ENCODE data around the gene WWOX. TPM values are rescaled to one million over a fixed set of nuclear protein-coding genes. Genes with fewer than 3 reads are reported as not detected.

Gene WWOX
- total RNA-seq, 1 experiment from 2014 or later = 28.3 TPM

- no peaks in the 10 kb centered on the region for H3K9me2 ChIP-seq (replicated peaks; ENCODE audit: low read length)
- no peaks in the 10 kb centered on the region for H4K20me1 ChIP-seq (ENCODE audit: low read length)
- ChIA-PET POLR2A (ENCODE audit: unreplicated experiment) (no interaction called here), CTCF (no interaction called here)
- no peak for DNase-seq
- H3K4me2 ChIP-seq (ENCODE audit: low read length) = no peak overlapping the region
- no peaks in the 10 kb centered on the region for H3K9me3 ChIP-seq (ENCODE audit: low read length)
- no TSS peak for BruUV-seq (replicated peaks)
- H3K27ac ChIP-seq (ENCODE audit: low read length) = no peak overlapping the region
- no peaks in the 10 kb centered on the region for H3K27me3 ChIP-seq (ENCODE audit: low read length)
- H2AFZ ChIP-seq (ENCODE audit: low read length) = no peak overlapping the region
- no peaks in the 10 kb centered on the region for H3K4me1 ChIP-seq (ENCODE audit: insufficient read depth, low read length)
- H3F3A ChIP-seq (ENCODE audit: low read length, unreplicated experiment) = no peaks in the 10 kb centered on the region
- no peak overlapping the region for H3K4me3 ChIP-seq (ENCODE audit: low read length)
- no peak for ATAC-seq
- H3K36me3 ChIP-seq (ENCODE audit: low read depth, low read length) = no peaks in the 10 kb centered on the region
- H3K9ac ChIP-seq (ENCODE audit: low read length) = no peak overlapping the region
- TF ChIP-seq, protein P1, sequence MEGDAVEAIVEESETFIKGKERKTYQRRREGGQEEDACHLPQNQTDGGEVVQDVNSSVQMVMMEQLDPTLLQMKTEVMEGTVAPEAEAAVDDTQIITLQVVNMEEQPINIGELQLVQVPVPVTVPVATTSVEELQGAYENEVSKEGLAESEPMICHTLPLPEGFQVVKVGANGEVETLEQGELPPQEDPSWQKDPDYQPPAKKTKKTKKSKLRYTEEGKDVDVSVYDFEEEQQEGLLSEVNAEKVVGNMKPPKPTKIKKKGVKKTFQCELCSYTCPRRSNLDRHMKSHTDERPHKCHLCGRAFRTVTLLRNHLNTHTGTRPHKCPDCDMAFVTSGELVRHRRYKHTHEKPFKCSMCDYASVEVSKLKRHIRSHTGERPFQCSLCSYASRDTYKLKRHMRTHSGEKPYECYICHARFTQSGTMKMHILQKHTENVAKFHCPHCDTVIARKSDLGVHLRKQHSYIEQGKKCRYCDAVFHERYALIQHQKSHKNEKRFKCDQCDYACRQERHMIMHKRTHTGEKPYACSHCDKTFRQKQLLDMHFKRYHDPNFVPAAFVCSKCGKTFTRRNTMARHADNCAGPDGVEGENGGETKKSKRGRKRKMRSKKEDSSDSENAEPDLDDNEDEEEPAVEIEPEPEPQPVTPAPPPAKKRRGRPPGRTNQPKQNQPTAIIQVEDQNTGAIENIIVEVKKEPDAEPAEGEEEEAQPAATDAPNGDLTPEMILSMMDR (conservative IDR thresholded peaks at IDR 0.05; ENCODE audit: low read depth, low read length) = no peak
- TF ChIP-seq EZH2phosphoT487 (IDR thresholded peaks at IDR 0.05; ENCODE audit: borderline replicate concordance, low read length) (no peak), EZH2 (IDR thresholded peaks at IDR 0.05; ENCODE audit: low read length, unreplicated experiment) (no peak)
- intact Hi-C loops (cut with micrococcal nuclease) = no loop called here
- H3K79me2 ChIP-seq (ENCODE audit: low read length) = no peaks in the 10 kb centered on the region
These were observed 1148.9 kb downstream of the WWOX start for GRCh38 chr16:79248351-79248750.

DNA sequence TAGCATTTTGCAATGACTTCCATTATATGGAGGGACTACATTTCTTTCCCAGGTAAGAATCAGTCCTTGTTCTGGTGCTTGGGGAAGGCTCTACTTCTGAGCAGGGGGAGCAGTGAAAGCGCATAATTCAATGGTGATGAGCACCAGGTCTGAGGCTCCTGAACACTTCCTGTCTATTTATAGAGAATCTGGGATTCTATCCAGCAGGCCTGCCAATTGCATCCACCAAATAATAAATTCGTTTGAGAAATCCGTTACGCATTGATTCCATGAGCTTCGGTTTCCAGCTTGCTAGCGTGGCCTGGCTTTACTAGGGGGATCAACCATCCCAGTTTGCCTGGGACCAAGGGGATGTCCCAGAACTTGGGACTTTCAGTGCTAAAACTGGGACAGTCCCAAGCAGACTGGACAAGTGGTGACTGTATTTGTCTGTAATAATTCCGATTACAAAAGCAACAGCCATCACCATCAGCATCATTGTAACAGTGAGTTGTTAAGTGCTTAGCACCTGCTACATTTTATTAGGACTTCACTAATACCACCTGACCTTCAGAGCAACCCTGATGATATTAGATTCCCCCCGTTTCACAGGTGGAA lies 1151.1 kb downstream of the WWOX start:
- TF ChIP-seq, protein P1 (conservative IDR thresholded peaks at IDR 0.05; ENCODE audit: low read depth, low read length) = no peak
- TF ChIP-seq EZH2phosphoT487 (IDR thresholded peaks at IDR 0.05; ENCODE audit: borderline replicate concordance, low read length) (no peak), EZH2 (IDR thresholded peaks at IDR 0.05; ENCODE audit: low read length, unreplicated experiment) (no peak)
- Histone ChIP-seq H3K9me2 (replicated peaks; ENCODE audit: low read length) (no peaks in the 10 kb centered on the region), H3F3A (ENCODE audit: low read length, unreplicated experiment) (no peaks in the 10 kb centered on the region), H2AFZ (ENCODE audit: low read length) (no peak overlapping the region), H3K36me3 (ENCODE audit: low read depth, low read length) (no peaks in the 10 kb centered on the region), H3K27ac (ENCODE audit: low read length) (no peak overlapping the region), H3K4me2 (ENCODE audit: low read length) (no peak overlapping the region), H3K27me3 (ENCODE audit: low read length) (no peaks in the 10 kb centered on the region), H3K4me1 (ENCODE audit: insufficient read depth, low read length) (no peaks in the 10 kb centered on the region), H3K79me2 (ENCODE audit: low read length) (no peaks in the 10 kb centered on the region), H4K20me1 (ENCODE audit: low read length) (no peaks in the 10 kb centered on the region), H3K9me3 (ENCODE audit: low read length) (no peaks in the 10 kb centered on the region), H3K9ac (ENCODE audit: low read length) (no peak overlapping the region), H3K4me3 (ENCODE audit: low read length) (no peak overlapping the region)
- POLR2A ChIA-PET (ENCODE audit: unreplicated experiment) = no interaction called here
- DNase-seq (no peak), ATAC-seq (no peak)
- no TSS peak for BruUV-seq (replicated peaks)
- intact Hi-C loops (cut with micrococcal nuclease) = no loop called here
- CTCF ChIA-PET = no interaction called here

DNA sequence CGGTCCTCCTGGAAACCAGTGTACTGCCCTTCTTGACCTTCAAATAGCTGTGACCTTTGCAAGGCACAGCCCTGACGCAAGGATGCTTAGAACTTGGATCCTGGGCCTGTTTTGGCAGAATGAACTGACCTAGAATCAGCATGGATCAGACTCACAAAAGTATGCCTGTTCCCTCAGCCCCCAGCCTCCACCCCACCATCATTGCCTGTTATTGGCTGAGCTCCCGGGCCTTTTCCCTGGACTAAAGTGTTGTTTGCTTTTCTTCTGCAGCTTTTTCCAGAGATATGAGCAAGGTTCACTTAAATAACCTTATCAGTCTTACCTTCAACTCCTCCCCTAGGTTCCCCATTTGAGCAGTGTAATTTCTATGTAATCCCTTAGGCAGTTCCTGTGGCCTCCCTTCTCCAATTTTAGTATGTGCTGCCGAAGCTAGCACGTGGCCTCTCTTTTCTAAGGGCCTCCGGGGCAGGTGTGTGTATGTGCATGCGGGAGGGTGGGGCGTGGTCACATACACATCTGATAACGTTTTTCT lies 1153.7 kb downstream of the WWOX start:
- BruUV-seq (replicated peaks) = no TSS peak
- no peak overlapping the region for H3K9ac ChIP-seq (ENCODE audit: low read length)
- ChIA-PET CTCF (no interaction called here), POLR2A (ENCODE audit: unreplicated experiment) (no interaction called here)
- no peaks in the 10 kb centered on the region for H3F3A ChIP-seq (ENCODE audit: low read length, unreplicated experiment)
- no peaks in the 10 kb centered on the region for H4K20me1 ChIP-seq (ENCODE audit: low read length)
- H3K9me2 ChIP-seq (replicated peaks; ENCODE audit: low read length) = no peaks in the 10 kb centered on the region
- DNase-seq = no peak
- no peaks in the 10 kb centered on the region for H3K79me2 ChIP-seq (ENCODE audit: low read length)
- H3K27me3 ChIP-seq (ENCODE audit: low read length) = no peaks in the 10 kb centered on the region
- no peak for ATAC-seq
- H2AFZ ChIP-seq (ENCODE audit: low read length) = no peak overlapping the region
- H3K27ac ChIP-seq (ENCODE audit: low read length) = no peak overlapping the region
- no peak for TF ChIP-seq EZH2 (IDR thresholded peaks at IDR 0.05; ENCODE audit: low read length, unreplicated experiment)
- TF ChIP-seq EZH2phosphoT487 (IDR thresholded peaks at IDR 0.05; ENCODE audit: borderline replicate concordance, low read length) = no peak
- TF ChIP-seq, protein P1 (conservative IDR thresholded peaks at IDR 0.05; ENCODE audit: low read depth, low read length) = no peak
- H3K4me1 ChIP-seq (ENCODE audit: insufficient read depth, low read length) = no peaks in the 10 kb centered on the region
- no peak overlapping the region for H3K4me2 ChIP-seq (ENCODE audit: low read length)
- intact Hi-C loops (cut with micrococcal nuclease) = no loop called here
- no peaks in the 10 kb centered on the region for H3K9me3 ChIP-seq (ENCODE audit: low read length)
- H3K36me3 ChIP-seq (ENCODE audit: low read depth, low read length) = no peaks in the 10 kb centered on the region
- no peak overlapping the region for H3K4me3 ChIP-seq (ENCODE audit: low read length)
